ENCODE results near the gene PI4KA. TPM values are rescaled to one million over a fixed set of nuclear protein-coding genes. Genes with fewer than 3 reads are reported as not detected.
"Not testable (repeated sequence)": the region's sequence is repeated elsewhere in the genome, so short reads cannot be mapped to it uniquely, and the experiment has no call there.

The PI4KA gene
- total RNA-seq, 1 donor from 2014 or later = 40.5 TPM

GRCh38 chr22:20667548-20667947 is 191.1 kb downstream of the PI4KA start:
- DNase-seq; H3K36me3 ChIP-seq; H3K4me3 ChIP-seq; H3K4me1 ChIP-seq; intact Hi-C loops (cut with micrococcal nuclease); H3K27ac ChIP-seq (replicated peaks): not testable (repeated sequence)
- Histone ChIP-seq H3K9me3 (replicated peaks) (peaks cover 18% of the 10 kb centered on the region), H3K27me3 (ENCODE audit: low read depth) (peaks cover 50% of the 10 kb centered on the region)

GRCh38 chr22:20666560-20666959 is 192.1 kb downstream of the PI4KA start:
- no peaks in the 10 kb centered on the region for H3K36me3 ChIP-seq
- no peaks in the 10 kb centered on the region for H3K4me1 ChIP-seq
- no peak overlapping the region for H3K4me3 ChIP-seq
- intact Hi-C loops (cut with micrococcal nuclease) = no loop called here
- H3K27ac ChIP-seq (replicated peaks) = no peak overlapping the region
- no peak for DNase-seq
- TF ChIP-seq, protein P1, sequence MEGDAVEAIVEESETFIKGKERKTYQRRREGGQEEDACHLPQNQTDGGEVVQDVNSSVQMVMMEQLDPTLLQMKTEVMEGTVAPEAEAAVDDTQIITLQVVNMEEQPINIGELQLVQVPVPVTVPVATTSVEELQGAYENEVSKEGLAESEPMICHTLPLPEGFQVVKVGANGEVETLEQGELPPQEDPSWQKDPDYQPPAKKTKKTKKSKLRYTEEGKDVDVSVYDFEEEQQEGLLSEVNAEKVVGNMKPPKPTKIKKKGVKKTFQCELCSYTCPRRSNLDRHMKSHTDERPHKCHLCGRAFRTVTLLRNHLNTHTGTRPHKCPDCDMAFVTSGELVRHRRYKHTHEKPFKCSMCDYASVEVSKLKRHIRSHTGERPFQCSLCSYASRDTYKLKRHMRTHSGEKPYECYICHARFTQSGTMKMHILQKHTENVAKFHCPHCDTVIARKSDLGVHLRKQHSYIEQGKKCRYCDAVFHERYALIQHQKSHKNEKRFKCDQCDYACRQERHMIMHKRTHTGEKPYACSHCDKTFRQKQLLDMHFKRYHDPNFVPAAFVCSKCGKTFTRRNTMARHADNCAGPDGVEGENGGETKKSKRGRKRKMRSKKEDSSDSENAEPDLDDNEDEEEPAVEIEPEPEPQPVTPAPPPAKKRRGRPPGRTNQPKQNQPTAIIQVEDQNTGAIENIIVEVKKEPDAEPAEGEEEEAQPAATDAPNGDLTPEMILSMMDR (IDR thresholded peaks at IDR 0.05; ENCODE audit: borderline replicate concordance) = no peak
- H3K9me3 ChIP-seq (replicated peaks) = peaks cover 21% of the 10 kb centered on the region
- peaks cover 48% of the 10 kb centered on the region for H3K27me3 ChIP-seq (ENCODE audit: low read depth)

DNA sequence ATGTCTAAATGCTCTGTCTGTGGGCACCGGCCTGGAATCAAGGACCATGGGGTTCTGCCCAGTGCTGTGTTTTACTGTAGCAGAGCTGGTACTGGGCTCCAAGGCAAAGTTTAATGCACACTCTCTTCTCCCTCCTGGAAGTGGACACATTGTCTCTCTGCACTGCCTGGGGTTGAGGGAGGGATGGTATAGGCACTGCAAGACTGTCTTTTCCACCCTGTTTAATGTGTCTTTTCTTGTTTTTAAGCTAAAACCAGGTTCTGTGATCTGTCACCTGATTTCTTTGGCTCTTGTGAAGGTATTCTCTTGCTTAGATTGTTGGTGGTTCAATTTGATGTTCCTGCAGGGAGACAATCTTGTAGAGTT is 194.0 kb downstream of the PI4KA start:
- Histone ChIP-seq H3K27ac (replicated peaks) (no peak overlapping the region), H3K36me3 (no peaks in the 10 kb centered on the region), H3K27me3 (ENCODE audit: low read depth) (peaks cover 33% of the 10 kb centered on the region), H3K9me3 (replicated peaks) (peaks cover 21% of the 10 kb centered on the region), H3K4me1 (no peaks in the 10 kb centered on the region), H3K4me3 (no peak overlapping the region)
- no peak for DNase-seq
- TF ChIP-seq, protein P1 (IDR thresholded peaks at IDR 0.05; ENCODE audit: borderline replicate concordance) = no peak
- intact Hi-C loops (cut with micrococcal nuclease) = no loop called here

DNA sequence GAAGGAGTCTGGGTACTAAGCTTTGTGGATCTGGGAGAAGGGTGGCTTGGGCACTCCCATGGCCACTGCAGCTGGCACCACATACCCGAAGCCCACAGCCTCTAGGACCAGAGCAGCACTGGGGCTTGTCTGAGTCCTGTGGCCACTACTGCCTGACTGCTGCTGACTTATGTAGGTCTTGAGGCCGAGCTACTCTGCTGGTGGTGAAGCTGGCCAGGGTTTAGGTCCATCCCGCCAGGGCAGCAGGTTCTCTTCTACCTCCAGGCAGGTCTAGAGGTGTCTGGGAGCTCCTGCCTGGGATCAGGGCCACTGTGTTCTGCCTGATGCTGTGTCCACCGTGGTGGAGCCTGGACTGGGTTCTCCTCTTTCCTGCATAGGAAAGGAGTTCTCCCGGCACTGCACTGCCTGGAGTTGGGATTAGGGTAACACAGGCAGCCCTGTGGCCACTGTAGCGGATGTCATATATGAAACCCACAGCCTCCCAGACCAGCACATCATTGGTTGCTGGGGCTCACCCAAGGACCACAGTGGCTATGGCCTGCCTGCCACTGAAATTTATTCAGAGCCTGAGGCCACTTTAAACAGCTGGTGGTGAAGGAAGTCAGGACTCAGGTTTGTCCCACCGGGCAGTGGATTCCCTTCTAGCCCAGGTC is 194.5 kb downstream of the PI4KA start:
- Histone ChIP-seq H3K4me1 (no peaks in the 10 kb centered on the region), H3K27ac (replicated peaks) (no peak overlapping the region), H3K36me3 (no peaks in the 10 kb centered on the region), H3K27me3 (ENCODE audit: low read depth) (peaks cover 30% of the 10 kb centered on the region), H3K4me3 (no peak overlapping the region), H3K9me3 (replicated peaks) (peaks cover 21% of the 10 kb centered on the region)
- no peak for DNase-seq
- intact Hi-C loops (cut with micrococcal nuclease) = no loop called here
- TF ChIP-seq, protein P1 (IDR thresholded peaks at IDR 0.05; ENCODE audit: borderline replicate concordance) = no peak

DNA sequence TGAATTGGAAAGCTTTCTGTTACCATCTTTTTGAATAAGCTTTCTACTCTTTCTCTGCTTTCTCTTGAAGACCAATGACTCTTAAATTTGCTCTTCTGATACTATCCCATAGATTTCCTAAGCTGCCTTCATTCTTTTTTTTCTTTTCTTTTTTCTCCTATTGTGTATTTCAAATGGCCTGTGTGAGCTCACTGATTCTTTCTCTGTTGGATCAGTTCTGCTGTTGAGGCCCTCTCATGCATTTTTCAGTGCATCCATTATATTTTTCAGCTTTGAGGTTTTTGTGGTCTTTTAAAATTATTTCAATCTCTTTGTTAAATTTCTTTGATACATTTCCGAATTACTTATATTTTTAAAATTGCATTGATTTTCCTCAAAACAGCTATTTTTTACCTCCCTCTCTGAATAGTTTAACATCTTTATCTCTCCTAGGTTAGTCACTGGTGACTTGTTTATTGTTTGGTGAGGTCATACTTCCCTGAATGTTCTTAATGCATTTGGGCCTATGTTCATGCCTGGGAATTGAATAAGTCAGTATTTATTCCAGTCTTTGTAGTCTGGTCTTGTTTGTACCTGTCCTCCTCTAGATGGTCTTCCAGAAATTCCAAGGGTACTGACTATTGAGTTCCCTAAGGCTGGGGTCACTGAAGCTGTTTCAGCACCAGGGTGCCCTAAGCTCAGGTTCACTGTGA is 195.3 kb downstream of the PI4KA start:
- Histone ChIP-seq H3K27ac (replicated peaks) (no peak overlapping the region), H3K4me3 (no peak overlapping the region), H3K36me3 (no peaks in the 10 kb centered on the region), H3K9me3 (replicated peaks) (peaks cover 21% of the 10 kb centered on the region), H3K27me3 (ENCODE audit: low read depth) (peaks cover 36% of the 10 kb centered on the region), H3K4me1 (no peaks in the 10 kb centered on the region)
- intact Hi-C loops (cut with micrococcal nuclease) = no loop called here
- DNase-seq = no peak
- TF ChIP-seq, protein P1 (IDR thresholded peaks at IDR 0.05; ENCODE audit: borderline replicate concordance) = no peak

- H3K4me1 ChIP-seq; H3K36me3 ChIP-seq; H3K4me3 ChIP-seq; H3K27ac ChIP-seq (replicated peaks); intact Hi-C loops (cut with micrococcal nuclease); DNase-seq: not testable (repeated sequence)
- peaks cover 36% of the 10 kb centered on the region for H3K27me3 ChIP-seq (ENCODE audit: low read depth)
- peaks cover 21% of the 10 kb centered on the region for H3K9me3 ChIP-seq (replicated peaks)
Measured at GRCh38 chr22:20662524-20663036, 196.0 kb downstream of the PI4KA start.

Measured in left ventricle myocardium inferior (tissue), 1 donor.